IMR-90 (cell line): ENCODE data around the gene ERBB4. TPM values are rescaled to one million over a fixed set of nuclear protein-coding genes. Genes with fewer than 3 reads are reported as not detected.

ENCODE experiments used
- ATAC-seq: fragments of 200-7000 bp; cut with Tn5 transposase; 2 replicates; pipeline ENCODE4 v1.9.1; 2020; ENCODE audit warnings: low read depth, mild to moderate bottlenecking, moderate library complexity
- BruUV-seq: library from RNA; stranded (reverse); fragments of 400-500 nt; replicated peaks from 2 replicates; lab custom pipeline; 2021; lab: Mats Ljungman, UMichigan
- CTCF ChIA-PET: fragments of 300-600 bp; formaldehyde crosslinking; extraction: SDS; loops from one replicate; lab custom pipeline; 2021; ENCODE audit warnings: antibody characterized with exemption; lab: Yijun Ruan, JAX
- POLR2A ChIA-PET: fragments of 300-600 bp; sonication (Branson Sonifier 250); formaldehyde crosslinking; loops from one replicate; lab custom pipeline; 2022; ENCODE audit warnings: antibody characterized with exemption; ENCODE audit not compliant: unreplicated experiment; lab: Charles Lee
- DNase-seq: peaks from one replicate; pipeline ENCODE4 v3.0.0; 2013
- H2AFZ ChIP-seq: replicated peaks from 2 replicates; pipeline ENCODE3; 2013; ENCODE audit warnings: low read length, mild to moderate bottlenecking; ENCODE audit not compliant: poor library complexity
- H2AK5ac ChIP-seq: 2 replicates; pipeline ENCODE4 v1.6.1; 2013; ENCODE audit warnings: low read depth, low read length, inconsistent platforms
- H2AK9ac ChIP-seq: replicated peaks from 2 replicates; pipeline ENCODE3; 2013; ENCODE audit warnings: mild to moderate bottlenecking, low read depth, low read length, moderate library complexity; ENCODE audit not compliant: poor library complexity
- H2BK120ac ChIP-seq: 2 replicates; pipeline ENCODE4 v1.6.1; 2013; ENCODE audit warnings: low read depth, low read length, inconsistent platforms
- H2BK15ac ChIP-seq: 3 replicates; pipeline ENCODE4 v1.6.1; 2013; ENCODE audit warnings: low read depth, low read length, inconsistent platforms
- H2BK20ac ChIP-seq: 2 replicates; pipeline ENCODE4 v1.6.1; 2013; ENCODE audit warnings: low read depth, mild to moderate bottlenecking, inconsistent platforms, low read length, moderate library complexity
- H2BK5ac ChIP-seq: 2 replicates; pipeline ENCODE4 v1.6.1; 2013; ENCODE audit warnings: mild to moderate bottlenecking, low read depth, low read length, inconsistent platforms; ENCODE audit not compliant: poor library complexity, severe bottlenecking
- H3K14ac ChIP-seq: replicated peaks from 2 replicates; pipeline ENCODE4 v1.6.1; 2013; ENCODE audit warnings: low read depth, low read length, inconsistent platforms
- H3K18ac ChIP-seq: 2 replicates; pipeline ENCODE4 v1.6.1; 2013; ENCODE audit warnings: low read depth, low read length, control low read depth
- H3K23ac ChIP-seq: 2 replicates; pipeline ENCODE4 v1.6.1; 2013; ENCODE audit warnings: low read depth, low read length, inconsistent platforms
- H3K27ac ChIP-seq: 2 replicates; pipeline ENCODE4 v1.5.1; 2013; ENCODE audit warnings: mild to moderate bottlenecking, control low read depth, low read length; ENCODE audit not compliant: insufficient read depth
- H3K27me3 ChIP-seq: 2 replicates; pipeline ENCODE4 v1.6.1; 2013; ENCODE audit warnings: low read length; ENCODE audit not compliant: control insufficient read depth, insufficient read depth
- H3K36me3 ChIP-seq: 2 replicates; pipeline ENCODE4 v1.6.1; 2013; ENCODE audit warnings: low read length, mixed read lengths; ENCODE audit not compliant: control insufficient read depth, insufficient read depth
- H3K4ac ChIP-seq: 2 replicates; pipeline ENCODE4 v1.6.1; 2013; ENCODE audit warnings: low read depth, low read length, inconsistent platforms
- H3K4me1 ChIP-seq: 2 replicates; pipeline ENCODE4 v1.6.1; 2013; ENCODE audit warnings: low read length, mixed read lengths; ENCODE audit not compliant: control insufficient read depth, insufficient read depth
- H3K4me2 ChIP-seq: 2 replicates; pipeline ENCODE4 v1.6.1; 2013; ENCODE audit warnings: low read depth, mild to moderate bottlenecking, control low read depth, low read length, moderate library complexity
- H3K4me3 ChIP-seq: 2 replicates; pipeline ENCODE4 v1.5.1; 2013; ENCODE audit warnings: low read depth, mild to moderate bottlenecking, control low read depth, low read length, moderate library complexity; ENCODE audit not compliant: insufficient read depth
- H3K56ac ChIP-seq: 2 replicates; pipeline ENCODE4 v1.6.1; 2013; ENCODE audit warnings: low read length, inconsistent platforms; ENCODE audit not compliant: insufficient read depth; ENCODE audit errors: extremely low read depth
- H3K79me1 ChIP-seq, 2 experiments: 2 replicates each; pipeline ENCODE4 v1.6.1; 2013; ENCODE audit warnings: low read length in 2 of 2, inconsistent platforms in 1 of 2, low read depth in 1 of 2
- H3K9ac ChIP-seq: 2 replicates; pipeline ENCODE4 v1.6.1; 2013; ENCODE audit warnings: low read depth, low read length, control low read depth
- H3K9me1 ChIP-seq: 2 replicates; pipeline ENCODE4 v1.6.1; 2013; ENCODE audit warnings: low read length, inconsistent platforms; ENCODE audit not compliant: insufficient read depth
- H3K9me3 ChIP-seq: 2 replicates; pipeline ENCODE4 v1.6.1; 2013; ENCODE audit warnings: low read length; ENCODE audit not compliant: control insufficient read depth, insufficient read depth
- H4K20me1 ChIP-seq: 2 replicates; pipeline ENCODE4 v1.6.1; 2013; ENCODE audit warnings: low read length, inconsistent platforms; ENCODE audit not compliant: insufficient read depth
- H4K5ac ChIP-seq: 2 replicates; pipeline ENCODE4 v1.6.1; 2013; ENCODE audit warnings: mild to moderate bottlenecking, low read depth, low read length, control low read depth
- H4K8ac ChIP-seq, 2 experiments: 2 replicates each; pipeline ENCODE4 v1.6.1; 2013; ENCODE audit warnings: low read depth in 2 of 2, low read length in 2 of 2, control low read depth in 1 of 2, inconsistent platforms in 1 of 2
- H4K91ac ChIP-seq: 2 replicates; pipeline ENCODE4 v1.6.1; 2013; ENCODE audit warnings: low read depth, low read length, inconsistent platforms; ENCODE audit not compliant: insufficient read depth
- BHLHE40 ChIP-seq: fragments of 150-350 bp; IDR thresholded peaks from 2 replicates; pipeline ENCODE4 v1.6.1; 2016; ENCODE audit warnings: mild to moderate bottlenecking, low read depth, low read length
- CEBPB ChIP-seq: IDR thresholded peaks from 2 replicates; pipeline ENCODE4 v1.6.1; 2012; ENCODE audit warnings: low read depth, low read length, improper control_type of control experiment
- CHD1 ChIP-seq: IDR thresholded peaks from 2 replicates; pipeline ENCODE4 v1.6.1; 2012; ENCODE audit warnings: low read depth, low read length, improper control_type of control experiment
- FOS ChIP-seq: fragments of 150-350 bp; IDR thresholded peaks from 2 replicates; pipeline ENCODE4 v1.6.1; 2016; ENCODE audit warnings: low read depth, low read length
- MAFK ChIP-seq: IDR thresholded peaks from 2 replicates; pipeline ENCODE4 v1.6.1; 2012; ENCODE audit warnings: low read depth, low read length, improper control_type of control experiment
- MAZ ChIP-seq: IDR thresholded peaks from 2 replicates; pipeline ENCODE4 v1.6.1; 2012; ENCODE audit warnings: low read depth, mild to moderate bottlenecking, low read length, improper control_type of control experiment, moderate library complexity, borderline replicate concordance
- MXI1 ChIP-seq: IDR thresholded peaks from 2 replicates; pipeline ENCODE4 v1.6.1; 2012; ENCODE audit warnings: low read depth, mild to moderate bottlenecking, low read length, moderate library complexity, borderline replicate concordance
- NFE2L2 ChIP-seq: fragments of 150-350 bp; IDR thresholded peaks from 2 replicates; pipeline ENCODE4 v1.6.1; 2016; ENCODE audit warnings: low read depth, mild to moderate bottlenecking, low read length
- POLR2A ChIP-seq: IDR thresholded peaks from 2 replicates; pipeline ENCODE4 v1.6.1; 2012; ENCODE audit warnings: mild to moderate bottlenecking, low read depth, low read length
- RAD21 ChIP-seq: IDR thresholded peaks from 2 replicates; pipeline ENCODE4 v1.6.1; 2012; ENCODE audit warnings: low read length, improper control_type of control experiment
- RCOR1 ChIP-seq: IDR thresholded peaks from 2 replicates; pipeline ENCODE4 v1.6.1; 2012; ENCODE audit warnings: mild to moderate bottlenecking, low read length, improper control_type of control experiment; ENCODE audit not compliant: insufficient replicate concordance
- RFX5 ChIP-seq: IDR thresholded peaks from 2 replicates; pipeline ENCODE4 v1.8.0; 2012; ENCODE audit warnings: low read depth, mild to moderate bottlenecking, low read length, moderate library complexity
- SMC3 ChIP-seq: fragments of 150-350 bp; IDR thresholded peaks from 2 replicates; pipeline ENCODE4 v1.6.1; 2016; ENCODE audit warnings: low read depth, mild to moderate bottlenecking, antibody characterized with exemption, low read length, moderate library complexity
- WGBS, 2 experiments: methylation state at CpG; one replicate each; pipeline versions ENCODE4 v1.1.5 to v1.1.7; 2013; ENCODE audit warnings: missing lambda C conversion rate in 2 of 2; ENCODE audit not compliant: insufficient read length in 1 of 2; ENCODE audit errors: extremely low coverage in 2 of 2; 5-methylcytosine and 5-hydroxymethylcytosine counted together
- dilution Hi-C: fragments of 300-500 bp; cut with HindIII; formaldehyde crosslinking; loops from one replicate; pipeline ENCODE4 v1.14.3; 2018; ENCODE audit warnings: low sequenced_read_pairs; ENCODE audit not compliant: unreplicated experiment
- in situ Hi-C: fragments of 300-500 bp; cut with MboI; formaldehyde crosslinking; loops from 3 replicates; pipeline ENCODE4 v1.14.3; 2019; ENCODE audit warnings: low sequenced_read_pairs, inconsistent platforms, mixed read lengths
- intact Hi-C: fragments of 100-400 bp; cut with micrococcal nuclease; formaldehyde crosslinking; loops from 2 replicates; pipeline ENCODE4 v1.10.0; 2022
- polyA plus RNA-seq, 3 experiments: library from polyadenylated mRNA; depleted of rRNA; stranded (reverse); fragments of >200 nt; gene quantifications; 2 replicates each; pipeline ENCODE4 v1.2.3, GENCODE V29; 2012; ENCODE audit warnings: low replicate concordance in 1 of 3
- total RNA-seq: library from RNA; depleted of rRNA; stranded (reverse); fragments of >200 nt; gene quantifications from 2 replicates; pipeline ENCODE4 v1.2.3, GENCODE V29; 2012
- TF ChIP-seq, protein P1 (sequence below): fragments of 150-350 bp; IDR thresholded peaks from 2 replicates; pipeline ENCODE4 v1.6.1; 2017; ENCODE audit warnings: mild to moderate bottlenecking, antibody characterized with exemption, low read length, low read depth
- TF ChIP-seq, protein P2 (sequence below): conservative IDR thresholded peaks from 2 replicates; pipeline ENCODE4 v1.5.1; 2012; ENCODE audit warnings: mild to moderate bottlenecking, low read depth, low read length, improper control_type of control experiment
- TF ChIP-seq, protein P3 (sequence below): fragments of 150-350 bp; IDR thresholded peaks from 2 replicates; pipeline ENCODE4 v1.6.1; 2016; ENCODE audit warnings: low read depth, mild to moderate bottlenecking, low read length, moderate library complexity, borderline replicate concordance

The ERBB4 gene
- total and polyA plus RNA-seq, 2 of the 4 experiments (the other 2 are of a cell fraction): not detected

DNA sequence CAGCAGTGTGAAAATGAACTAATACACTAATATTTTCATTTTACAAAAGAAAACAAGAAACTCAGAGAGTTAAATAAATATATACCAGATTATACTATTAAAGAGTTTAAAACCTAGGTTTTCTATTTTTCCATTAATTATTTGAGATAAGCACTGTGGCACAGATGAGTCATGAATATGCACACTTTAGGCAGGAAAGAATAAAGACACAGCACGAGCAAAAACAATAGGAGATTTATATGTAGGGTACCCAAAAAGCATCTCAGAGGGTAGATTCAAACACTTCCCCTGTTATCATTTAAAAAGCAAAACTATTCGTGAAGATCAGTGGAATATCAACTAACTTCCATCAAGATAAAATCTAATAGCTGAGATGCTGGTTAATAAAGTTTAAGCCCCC is 430.6 kb downstream of the ERBB4 start:
- Histone ChIP-seq H2AK9ac (no peak overlapping the region), H3K56ac (no peak overlapping the region), H3K79me1 (no peaks in the 10 kb centered on the region), H3K36me3 (no peaks in the 10 kb centered on the region), H3K23ac (no peak overlapping the region), H3K9me3 (peaks cover 3% of the 10 kb centered on the region; the same call in 1 of the 2 replicates), H2AK5ac (no peak overlapping the region), H4K8ac (no peak overlapping the region), H3K9me1 (no peaks in the 10 kb centered on the region), H3K9ac (no peak overlapping the region), H2AFZ (no peak overlapping the region), H2BK120ac (no peak overlapping the region), H3K14ac (no peak overlapping the region), H2BK15ac (no peak overlapping the region), H3K4me1 (no peaks in the 10 kb centered on the region), H3K18ac (no peak overlapping the region), H2BK20ac (no peak overlapping the region), H3K4me3 (no peak overlapping the region), H3K4me2 (no peak overlapping the region), H3K4ac (no peak overlapping the region), H4K91ac (no peak overlapping the region), H2BK5ac (no peak overlapping the region), H3K27me3 (no peaks in the 10 kb centered on the region), H4K5ac (no peak overlapping the region), H3K27ac (no peak overlapping the region), H4K20me1 (no peaks in the 10 kb centered on the region)
- in situ Hi-C loops (no loop called here), dilution Hi-C loops (no loop called here), intact Hi-C loops (no loop called here)
- CTCF ChIA-PET: no interaction called here
- TF ChIP-seq RAD21 (no peak), SMC3 (no peak), FOS (no peak), MAZ (no peak), POLR2A (no peak), BHLHE40 (no peak), MAFK (no peak), RFX5 (no peak), CHD1 (no peak), RCOR1 (no peak), MXI1 (no peak), NFE2L2 (no peak), CEBPB (no peak)
- TF ChIP-seq, protein P1, sequence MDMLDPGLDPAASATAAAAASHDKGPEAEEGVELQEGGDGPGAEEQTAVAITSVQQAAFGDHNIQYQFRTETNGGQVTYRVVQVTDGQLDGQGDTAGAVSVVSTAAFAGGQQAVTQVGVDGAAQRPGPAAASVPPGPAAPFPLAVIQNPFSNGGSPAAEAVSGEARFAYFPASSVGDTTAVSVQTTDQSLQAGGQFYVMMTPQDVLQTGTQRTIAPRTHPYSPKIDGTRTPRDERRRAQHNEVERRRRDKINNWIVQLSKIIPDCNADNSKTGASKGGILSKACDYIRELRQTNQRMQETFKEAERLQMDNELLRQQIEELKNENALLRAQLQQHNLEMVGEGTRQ: no peak
- TF ChIP-seq, protein P2, sequence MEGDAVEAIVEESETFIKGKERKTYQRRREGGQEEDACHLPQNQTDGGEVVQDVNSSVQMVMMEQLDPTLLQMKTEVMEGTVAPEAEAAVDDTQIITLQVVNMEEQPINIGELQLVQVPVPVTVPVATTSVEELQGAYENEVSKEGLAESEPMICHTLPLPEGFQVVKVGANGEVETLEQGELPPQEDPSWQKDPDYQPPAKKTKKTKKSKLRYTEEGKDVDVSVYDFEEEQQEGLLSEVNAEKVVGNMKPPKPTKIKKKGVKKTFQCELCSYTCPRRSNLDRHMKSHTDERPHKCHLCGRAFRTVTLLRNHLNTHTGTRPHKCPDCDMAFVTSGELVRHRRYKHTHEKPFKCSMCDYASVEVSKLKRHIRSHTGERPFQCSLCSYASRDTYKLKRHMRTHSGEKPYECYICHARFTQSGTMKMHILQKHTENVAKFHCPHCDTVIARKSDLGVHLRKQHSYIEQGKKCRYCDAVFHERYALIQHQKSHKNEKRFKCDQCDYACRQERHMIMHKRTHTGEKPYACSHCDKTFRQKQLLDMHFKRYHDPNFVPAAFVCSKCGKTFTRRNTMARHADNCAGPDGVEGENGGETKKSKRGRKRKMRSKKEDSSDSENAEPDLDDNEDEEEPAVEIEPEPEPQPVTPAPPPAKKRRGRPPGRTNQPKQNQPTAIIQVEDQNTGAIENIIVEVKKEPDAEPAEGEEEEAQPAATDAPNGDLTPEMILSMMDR: no peak
- TF ChIP-seq, protein P3, sequence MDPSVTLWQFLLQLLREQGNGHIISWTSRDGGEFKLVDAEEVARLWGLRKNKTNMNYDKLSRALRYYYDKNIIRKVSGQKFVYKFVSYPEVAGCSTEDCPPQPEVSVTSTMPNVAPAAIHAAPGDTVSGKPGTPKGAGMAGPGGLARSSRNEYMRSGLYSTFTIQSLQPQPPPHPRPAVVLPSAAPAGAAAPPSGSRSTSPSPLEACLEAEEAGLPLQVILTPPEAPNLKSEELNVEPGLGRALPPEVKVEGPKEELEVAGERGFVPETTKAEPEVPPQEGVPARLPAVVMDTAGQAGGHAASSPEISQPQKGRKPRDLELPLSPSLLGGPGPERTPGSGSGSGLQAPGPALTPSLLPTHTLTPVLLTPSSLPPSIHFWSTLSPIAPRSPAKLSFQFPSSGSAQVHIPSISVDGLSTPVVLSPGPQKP: no peak
- no peak for ATAC-seq
- BruUV-seq: no TSS peak
- POLR2A ChIA-PET: no interaction called here
- WGBS, 2 experiments: no CpG with 5 or more reads among the region's 2 CpGs
- DNase-seq: no peak
